Stimulated activated naive CD8-positive, alpha-beta T cell treated with anti-CD3 and anti-CD28 coated beads, Interleukin-15, Interleukin-2, amounts not matched to agents 100 ng/mL and 50 ng/mL, for 24 hours (primary cell): ENCODE results near the gene P4HA2.

ENCODE experiments used
- H3K27ac Mint-ChIP-seq: one replicate; pipeline ENCODE4 v1.8.0; 2021; ENCODE audit warnings: mild to moderate bottlenecking, mixed read lengths
- H3K27me3 Mint-ChIP-seq: one replicate; pipeline ENCODE4 v1.8.0; 2021; ENCODE audit warnings: mixed read lengths
- H3K36me3 Mint-ChIP-seq: one replicate; pipeline ENCODE4 v1.8.0; 2021; ENCODE audit warnings: low read depth, mixed read lengths
- H3K4me1 Mint-ChIP-seq: one replicate; pipeline ENCODE4 v1.8.0; 2021; ENCODE audit warnings: low read depth, mixed read lengths
- H3K4me3 Mint-ChIP-seq: one replicate; pipeline ENCODE4 v1.8.0; 2021; ENCODE audit warnings: mild to moderate bottlenecking, mixed read lengths
- H3K9me3 Mint-ChIP-seq: one replicate; pipeline ENCODE4 v1.8.0; 2021; ENCODE audit warnings: mixed read lengths

P4HA2 gene

DNA sequence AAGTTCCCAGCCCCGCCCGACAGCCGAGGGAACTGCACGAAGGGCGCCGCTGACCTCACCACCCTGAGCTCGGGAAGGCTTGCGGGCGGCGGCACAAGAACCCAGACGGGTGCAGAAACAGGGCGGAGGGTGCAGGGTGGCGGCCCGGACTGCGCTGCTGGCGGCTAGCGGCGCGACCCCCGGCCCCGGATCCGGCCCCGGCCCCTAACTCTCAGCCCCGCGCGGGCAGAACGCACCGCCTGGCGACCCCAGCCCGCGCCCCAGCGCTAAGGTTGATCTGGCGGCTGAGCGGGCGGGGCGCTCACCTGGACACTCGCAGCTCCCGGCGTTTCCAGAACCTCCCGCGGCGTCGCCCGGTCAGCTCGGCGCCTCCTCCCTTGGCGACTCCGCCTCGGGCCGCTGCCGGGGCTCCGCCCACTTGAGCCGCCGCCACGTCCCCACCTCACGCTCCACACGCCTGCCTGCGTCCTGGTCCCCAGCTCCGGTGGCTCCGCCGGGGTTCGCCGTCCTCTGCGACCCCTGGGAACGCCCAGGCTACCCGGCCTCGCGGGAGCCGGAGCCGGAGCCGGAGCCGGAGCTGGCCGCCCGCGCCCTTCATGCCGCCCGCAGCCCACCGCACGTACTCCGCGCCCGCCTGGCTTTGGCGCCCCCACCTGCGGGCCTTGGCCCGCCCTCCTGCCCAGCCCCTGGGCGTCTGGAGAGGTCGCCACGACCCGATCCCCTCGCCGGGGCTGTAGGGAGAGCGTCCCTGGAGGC, at the start of gene P4HA2:
P4HA2 (minus strand) TSS at position 369 of the 756 bp plus-strand sequence. CDS start 9,227 bp downstream, outside the sequence.
- H3K9me3 Mint-ChIP-seq: no peaks in the 10 kb centered on the region
- peaks cover 27% of the 10 kb centered on the region for H3K4me1 Mint-ChIP-seq
- peaks cover 45% of the 10 kb centered on the region for H3K27me3 Mint-ChIP-seq
- H3K27ac Mint-ChIP-seq: no peak within 1 kb of the TSS
- peak within 1 kb of the TSS; percentile 72 for H3K4me3 Mint-ChIP-seq
- no peaks in the 10 kb centered on the region for H3K36me3 Mint-ChIP-seq

GRCh38 chr5:132277256-132277655, 49.6 kb upstream of the P4HA2 start:
- H3K4me1 Mint-ChIP-seq: peaks cover 8% of the 10 kb centered on the region
- H3K27ac Mint-ChIP-seq: no peak overlapping the region
- no peak overlapping the region for H3K4me3 Mint-ChIP-seq
- peaks cover 17% of the 10 kb centered on the region for H3K27me3 Mint-ChIP-seq
- no peaks in the 10 kb centered on the region for H3K36me3 Mint-ChIP-seq
- no peaks in the 10 kb centered on the region for H3K9me3 Mint-ChIP-seq

DNA sequence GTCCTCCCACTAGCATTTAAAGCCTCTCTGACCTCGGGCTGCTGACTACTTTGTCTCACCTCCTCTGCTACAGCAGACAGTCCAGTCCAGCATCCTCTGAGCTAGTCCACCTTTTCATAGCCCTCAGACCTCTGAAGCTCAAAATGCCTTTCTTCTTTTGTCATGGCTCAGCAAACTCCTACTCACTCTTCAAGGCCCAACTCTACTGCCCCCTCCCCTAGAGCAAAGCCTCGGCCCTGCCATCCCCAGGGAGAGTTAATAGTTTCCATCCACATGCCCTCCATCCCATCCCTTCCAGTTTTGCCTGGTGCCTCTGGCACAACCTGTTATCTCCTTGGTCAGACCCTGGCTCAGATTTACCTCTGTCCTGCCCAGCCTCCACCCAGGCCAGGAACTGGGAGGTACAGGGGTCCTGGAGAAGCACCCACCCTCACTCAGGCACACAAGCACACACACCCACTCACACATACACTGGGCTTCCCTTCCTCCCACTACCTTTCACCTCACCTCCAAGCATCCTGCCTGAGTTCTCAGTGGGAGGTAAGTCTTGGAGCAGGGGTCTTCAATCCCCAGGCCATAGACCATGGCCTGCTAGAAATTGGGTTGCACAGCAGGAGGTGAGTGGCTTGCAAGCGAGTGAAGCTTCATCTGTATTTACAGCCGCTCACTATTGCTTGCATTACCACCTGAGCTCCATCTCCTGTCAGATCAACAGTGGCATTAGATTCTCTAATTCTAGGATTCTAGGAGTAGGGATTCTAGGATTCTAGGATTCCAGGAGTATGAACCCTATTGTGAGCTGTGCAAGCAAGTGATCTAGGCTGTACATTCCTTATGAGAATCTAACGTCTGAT, 47.9 kb upstream of the P4HA2 start:
- Mint-ChIP-seq H3K9me3 (no peaks in the 10 kb centered on the region), H3K27ac (no peak overlapping the region), H3K4me1 (peaks cover 10% of the 10 kb centered on the region), H3K4me3 (no peak overlapping the region), H3K27me3 (peaks cover 17% of the 10 kb centered on the region), H3K36me3 (no peaks in the 10 kb centered on the region)

DNA sequence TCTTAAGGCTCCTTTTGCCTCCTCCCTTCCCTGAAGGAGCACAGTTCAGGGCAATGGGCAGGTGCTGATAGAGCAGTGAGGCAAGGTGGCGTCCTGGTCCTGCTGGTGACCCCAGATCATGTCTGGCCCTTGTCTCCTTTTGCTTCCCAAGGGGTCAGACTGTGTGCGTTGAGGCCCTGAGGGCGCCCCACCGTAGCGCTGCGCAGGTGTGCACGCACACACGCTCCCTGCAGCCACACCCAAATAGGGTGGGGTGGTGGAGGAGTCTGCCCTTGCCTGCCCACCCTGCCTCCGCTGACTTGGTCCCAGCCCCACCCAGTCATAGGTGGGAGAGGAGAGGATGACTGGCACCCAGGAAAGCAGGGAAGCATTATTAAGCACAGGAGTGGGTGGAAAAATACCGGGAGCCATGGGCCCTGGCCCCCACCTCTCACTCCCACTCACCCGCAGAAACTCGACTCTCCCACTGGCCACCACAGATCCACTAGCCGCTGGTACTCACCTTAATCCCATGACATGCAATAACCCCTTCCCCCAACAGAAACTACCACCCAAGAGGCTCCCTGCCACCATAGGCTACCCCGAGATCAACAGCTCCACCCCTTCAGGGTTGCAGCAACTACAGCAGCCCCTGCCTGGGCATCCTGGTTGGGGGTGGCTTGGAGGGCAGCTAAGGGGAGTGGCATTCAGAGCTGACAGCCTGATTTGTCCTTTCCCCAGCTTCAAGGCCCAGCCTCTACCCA, 46.6 kb upstream of the P4HA2 start:
- H3K9me3 Mint-ChIP-seq: no peaks in the 10 kb centered on the region
- peaks cover 11% of the 10 kb centered on the region for H3K4me1 Mint-ChIP-seq
- no peaks in the 10 kb centered on the region for H3K36me3 Mint-ChIP-seq
- H3K27me3 Mint-ChIP-seq: peaks cover 17% of the 10 kb centered on the region
- H3K27ac Mint-ChIP-seq: no peak overlapping the region
- H3K4me3 Mint-ChIP-seq: no peak overlapping the region

DNA sequence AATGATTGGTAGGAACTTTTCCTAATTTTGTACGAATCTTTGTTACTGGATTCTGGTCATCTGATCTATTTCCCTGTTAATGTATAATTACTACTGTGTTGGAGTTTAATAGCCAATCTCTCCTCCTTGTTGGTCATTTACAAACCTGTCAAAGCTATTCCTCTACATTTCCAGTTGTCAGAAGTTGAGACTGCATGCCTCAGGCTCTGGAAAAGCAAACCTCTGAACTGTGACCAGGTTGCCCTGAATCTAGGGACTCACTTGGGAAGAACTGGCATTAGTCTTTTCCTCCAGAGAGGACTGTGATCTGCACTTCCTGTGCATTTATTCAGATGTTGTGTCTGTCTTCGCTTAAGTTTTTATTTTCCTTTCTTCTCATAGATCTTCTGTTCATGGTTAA, 46.0 kb upstream of the P4HA2 start:
- Mint-ChIP-seq H3K4me3 (no peak overlapping the region), H3K27me3 (peaks cover 17% of the 10 kb centered on the region)

GRCh38 chr5:132272311-132273210, 44.9 kb upstream of the P4HA2 start:
- Mint-ChIP-seq H3K27ac (no peak overlapping the region), H3K27me3 (peaks cover 17% of the 10 kb centered on the region), H3K36me3 (no peaks in the 10 kb centered on the region), H3K4me3 (no peak overlapping the region), H3K4me1 (peaks cover 28% of the 10 kb centered on the region), H3K9me3 (no peaks in the 10 kb centered on the region)

More for the DNA sequence above, 46.0 kb upstream of the P4HA2 start:
- no peaks in the 10 kb centered on the region for H3K36me3 Mint-ChIP-seq
- H3K4me1 Mint-ChIP-seq: peaks cover 17% of the 10 kb centered on the region
- no peak overlapping the region for H3K27ac Mint-ChIP-seq
- no peaks in the 10 kb centered on the region for H3K9me3 Mint-ChIP-seq

GRCh38 chr5:132271251-132272246, 43.9 kb upstream of the P4HA2 start:
- H3K36me3 Mint-ChIP-seq: no peaks in the 10 kb centered on the region
- H3K4me3 Mint-ChIP-seq: no peak overlapping the region
- peaks cover 31% of the 10 kb centered on the region for H3K4me1 Mint-ChIP-seq
- H3K27me3 Mint-ChIP-seq: peaks cover 17% of the 10 kb centered on the region
- H3K27ac Mint-ChIP-seq: no peak overlapping the region
- H3K9me3 Mint-ChIP-seq: no peaks in the 10 kb centered on the region

DNA sequence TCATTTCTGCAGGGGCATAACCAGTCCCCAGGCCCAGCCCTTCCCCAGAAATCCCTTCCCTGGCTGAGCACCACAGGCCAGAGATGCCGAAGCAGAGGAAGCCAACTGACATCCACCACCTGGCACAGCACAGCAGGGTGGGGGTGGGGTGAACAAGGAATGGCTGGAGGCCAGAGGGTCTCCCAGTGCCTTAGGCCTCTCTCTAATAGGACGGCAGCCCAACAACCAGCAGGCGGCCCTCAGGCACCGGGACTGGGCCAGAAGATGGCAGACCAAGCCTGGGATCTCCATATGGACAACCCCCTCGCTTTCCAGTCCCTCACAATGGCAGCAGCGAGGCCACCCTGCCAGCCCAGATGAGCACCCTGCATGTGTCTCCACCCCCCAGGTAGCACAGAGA, 43.1 kb upstream of the P4HA2 start:
- Mint-ChIP-seq H3K27ac (no peak overlapping the region), H3K4me3 (no peak overlapping the region)

DNA sequence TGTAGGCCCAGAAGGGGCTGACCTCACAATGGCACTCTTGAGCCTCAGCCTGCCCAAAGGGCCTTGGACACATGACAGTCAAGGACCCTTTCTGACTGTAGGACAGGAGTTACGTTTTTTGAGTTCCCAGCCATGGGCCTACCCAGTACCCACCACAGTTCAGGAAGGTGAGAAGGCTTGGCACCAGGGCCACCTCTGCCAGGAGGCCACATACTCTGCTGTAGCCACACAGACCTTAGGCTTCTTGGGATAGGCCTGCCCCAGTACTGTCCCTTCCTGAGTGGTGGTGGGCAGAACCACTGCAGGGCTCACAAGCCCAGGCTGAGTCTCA, 42.6 kb upstream of the P4HA2 start:
- Mint-ChIP-seq H3K27ac (no peak overlapping the region), H3K27me3 (peaks cover 15% of the 10 kb centered on the region), H3K36me3 (no peaks in the 10 kb centered on the region), H3K4me3 (no peak overlapping the region), H3K9me3 (no peaks in the 10 kb centered on the region), H3K4me1 (peaks cover 32% of the 10 kb centered on the region)

More for the DNA sequence above, 43.1 kb upstream of the P4HA2 start:
- peaks cover 17% of the 10 kb centered on the region for H3K27me3 Mint-ChIP-seq
- H3K36me3 Mint-ChIP-seq: no peaks in the 10 kb centered on the region
- no peaks in the 10 kb centered on the region for H3K9me3 Mint-ChIP-seq
- H3K4me1 Mint-ChIP-seq: peaks cover 31% of the 10 kb centered on the region

DNA sequence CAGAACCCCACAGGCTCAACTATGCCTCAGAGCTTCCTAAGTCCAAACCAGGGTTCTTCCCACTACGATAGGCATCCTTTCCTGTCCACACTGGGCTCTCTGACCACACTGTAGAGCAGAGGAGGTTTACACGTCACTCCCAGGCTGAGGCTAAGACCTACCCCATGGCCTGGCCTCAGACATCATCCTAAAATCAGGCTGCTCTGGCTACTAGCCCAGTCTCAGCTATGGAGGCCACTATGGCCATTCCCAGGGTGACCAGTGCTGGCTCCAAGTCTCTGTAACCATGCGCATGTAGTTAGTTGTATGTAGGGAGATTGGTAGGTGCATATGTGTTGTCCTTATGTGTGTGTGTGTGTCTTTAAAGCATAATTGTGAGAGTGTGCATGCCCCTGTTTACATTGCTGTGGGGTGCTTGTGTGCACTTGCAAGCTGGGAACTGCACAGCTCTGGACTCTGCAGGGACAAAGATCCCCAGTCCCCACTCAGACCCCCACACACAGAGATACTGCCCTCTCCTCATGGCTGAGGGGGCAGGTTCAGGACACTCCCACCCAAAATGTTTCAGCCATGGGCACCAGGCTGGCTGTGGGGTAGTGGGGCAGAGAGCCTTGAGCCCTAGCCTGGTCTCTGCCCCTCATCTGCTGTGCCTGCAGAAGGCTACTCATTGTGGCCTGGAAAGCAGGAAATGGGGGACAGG, 42.1 kb upstream of the P4HA2 start:
- Mint-ChIP-seq H3K27me3 (peaks cover 13% of the 10 kb centered on the region), H3K4me1 (peaks cover 37% of the 10 kb centered on the region), H3K9me3 (no peaks in the 10 kb centered on the region), H3K36me3 (no peaks in the 10 kb centered on the region), H3K27ac (no peak overlapping the region), H3K4me3 (no peak overlapping the region)

- Mint-ChIP-seq H3K9me3 (no peaks in the 10 kb centered on the region), H3K36me3 (no peaks in the 10 kb centered on the region), H3K27me3 (peaks cover 12% of the 10 kb centered on the region), H3K27ac (no peak overlapping the region), H3K4me3 (no peak overlapping the region), H3K4me1 (peaks cover 45% of the 10 kb centered on the region)
Observed at GRCh38 chr5:132268769-132269551, 41.3 kb upstream of the P4HA2 start.
